Heart left ventricle (tissue), 16 donors: ENCODE measurements around the gene ZG16B. TPM values are rescaled to one million over a fixed set of nuclear protein-coding genes. Genes with fewer than 3 reads are reported as not detected.

ENCODE experiments used
- ATAC-seq, 4 donors: fragments of 200-7000 bp; cut with Tn5 transposase; one replicate each; pipeline ENCODE4 v1.9.1; 2020 to 2022; ENCODE audit warnings: moderate library complexity in 4 of 4, mild to moderate bottlenecking in 3 of 4, moderate number of reproducible peaks in 1 of 4
- DNase-seq, 5 donors: peaks; one replicate each; pipeline ENCODE4 v3.0.0-alpha.2; 2020
- H3K27ac ChIP-seq, 12 donors: fragments of 200-600 bp; sonication (generic) in 4 of 12; one replicate each; pipeline versions ENCODE4 v1.5.0 to v1.8.0; 2016 to 2022; ENCODE audit warnings: mild to moderate bottlenecking in 2 of 12
- H3K27me3 ChIP-seq, 9 donors: fragments of 200-600 bp; sonication (generic) in 2 of 9; one replicate each; pipeline versions ENCODE4 v1.5.1 to v1.8.0; 2016 to 2022; ENCODE audit warnings: mild to moderate bottlenecking in 3 of 9
- H3K36me3 ChIP-seq, 9 donors: fragments of 200-600 bp; sonication (generic) in 2 of 9; one replicate each; pipeline versions ENCODE4 v1.5.0 to v1.8.0; 2018 to 2022; ENCODE audit warnings: mild to moderate bottlenecking in 2 of 9
- H3K4me1 ChIP-seq, 12 donors: fragments of 200-600 bp; sonication (generic) in 4 of 12; one replicate each; pipeline versions ENCODE4 v1.5.0 to v1.8.0; 2016 to 2022; ENCODE audit warnings: mild to moderate bottlenecking in 3 of 12
- H3K4me3 ChIP-seq, 12 donors: fragments of 200-600 bp; sonication (generic) in 4 of 12; one replicate each; pipeline versions ENCODE4 v1.5.0 to v1.8.0; 2017 to 2022; ENCODE audit warnings: mild to moderate bottlenecking in 9 of 12, moderate library complexity in 4 of 12
- H3K9me3 ChIP-seq, 12 donors: fragments of 200-600 bp; sonication (generic) in 4 of 12; one replicate each; pipeline versions ENCODE4 v1.5.0 to v1.8.0; 2016 to 2022; ENCODE audit warnings: mild to moderate bottlenecking in 1 of 12
- CTCF ChIP-seq, 12 donors: fragments of 200-600 bp; sonication (generic) in 4 of 12; IDR thresholded peaks; one replicate each; pipeline versions ENCODE4 v1.5.0 to v1.8.0; 2018 to 2022; ENCODE audit warnings: antibody characterized with exemption in 12 of 12, mild to moderate bottlenecking in 5 of 12
- POLR2A ChIP-seq, 2 donors: fragments of 450-650 bp; IDR thresholded peaks; one replicate each; pipeline ENCODE4 v1.6.1; 2017; ENCODE audit warnings: antibody characterized with exemption in 2 of 2, mild to moderate bottlenecking in 2 of 2, moderate library complexity in 2 of 2
- WGBS, 4 donors: extraction: QIAGEN DNeasy Blood & Tissue Kit in 2 of 4; methylation state at CpG; one replicate each; pipeline versions ENCODE4 v1.1.5 to v1.1.7; 2013 to 2018; 5-methylcytosine and 5-hydroxymethylcytosine counted together
- intact Hi-C, 10 donors: fragments of 100-400 bp; cut with DNase I; formaldehyde crosslinking; loops; one replicate each; pipeline versions ENCODE4 v1.11.1 to v1.14.2; 2022
- polyA plus RNA-seq, 2 donors: library from polyadenylated mRNA; stranded (reverse); fragments of 200-250 nt; gene quantifications; one replicate each; pipeline ENCODE4 v1.2.3, GENCODE V29; 2013
- total RNA-seq, 9 donors: library from RNA; depleted of rRNA in 2 of 9; stranded (reverse); fragments of >200 nt in 2 of 9; fragmentation: NEBNext Ultra II Directional in 3 of 9; extraction: Animal tissue kit (Norgen Biotek cat#: 25700) in 3 of 9; gene quantifications; one replicate each; pipeline versions ENCODE4 v1.1.0 to v1.2.4, GENCODE V29; 2016 to 2023
- donor health status: ischemic (EF 13 %, LVEDD 7.1; RV severe dilation, severe dysfunction).
- donor health status: healthy with polysubstance abuse.
- donor health status: DM: no; HTN: yes; CAD: no.
- donor health status: DM: no; HTN: no; CAD: no.
- donor health status: ischemic (EF 25% LVEDD 6.9; RV normal size, moderate dysfunction).
- donor health status: ischemic (EF 25% LVEDD 5.7; RV mildly dilated, moderate dysfunction).
- donor health status: healthy.
- donor health status: DM: yes; HTN: yes; CAD: no.
- donor health status: ischemic (EF 35%, LVEDD 5.7; RV mildly dilated, moderate dysfunction).
- donor health status: nonischemic (EF 11% LVEDD 7.7; RV severe dilation, severe dysfunction).
- donor health status: DM: yes; HTN: yes; CAD: no.
- donor health status: PGD.
- donor health status: ischemic (EF 29% LVEDD 5.4; RV normal size, mild dysfunction).
- donor health status: nonischemic (EF 23%, LVEDD 6.1; RV moderate dilation, normal function).

The ZG16B gene
- total and polyA plus RNA-seq, 11 donors = 0.50 to 3.0 TPM; not detected in 9

GRCh38 chr16:2848933-2849725 lies 19.0 kb downstream of the ZG16B start:
- Histone ChIP-seq H3K4me3 (no peak overlapping the region), H3K9me3 (peaks cover 0 to 9% (median 0%) of the 10 kb centered on the region in 12 donors), H3K27ac (no peak overlapping the region), H3K4me1 (no peaks in the 10 kb centered on the region), H3K27me3 (peaks cover 0 to 51% (median 21%) of the 10 kb centered on the region in 9 donors), H3K36me3 (no peaks in the 10 kb centered on the region)
- intact Hi-C loops = no loop called here
- no peak for ATAC-seq
- DNase-seq = no peak
- TF ChIP-seq POLR2A (IDR thresholded peaks at IDR 0.05) (no peak), CTCF (IDR thresholded peaks at IDR 0.05) (no peak)
- 76 to 80% (median 78%) methylated on average over 16 of the region's 16 CpGs for WGBS, 4 donors

- H3K27me3 ChIP-seq = peaks cover 0 to 51% (median 22%) of the 10 kb centered on the region in 9 donors
These were observed 22.1 kb downstream of the ZG16B start for GRCh38 chr16:2852003-2852730.

GRCh38 chr16:2852731-2853507 lies 22.8 kb downstream of the ZG16B start:
- Histone ChIP-seq H3K4me1 (peaks cover 0 to 6% (median 0%) of the 10 kb centered on the region in 12 donors), H3K36me3 (no peaks in the 10 kb centered on the region), H3K4me3 (no peak overlapping the region), H3K9me3 (peaks cover 0 to 17% (median 2%) of the 10 kb centered on the region in 12 donors), H3K27me3 (peaks cover 2 to 57% (median 30%) of the 10 kb centered on the region in 9 donors), H3K27ac (no peak overlapping the region)
- DNase-seq = no peak
- TF ChIP-seq CTCF (IDR thresholded peaks at IDR 0.05) (no peak), POLR2A (IDR thresholded peaks at IDR 0.05) (no peak)
- ATAC-seq = no peak
- WGBS, 4 donors = 26 to 51% (median 44%) methylated on average over 38 to 56 of the region's 56 CpGs
- intact Hi-C loops = loop anchor here in 2 of 10 donors (10.0 kb wide), 1 partner anchor 58 kb away; the partner anchor contains the start of gene PRSS41 (in 2 of the 2)

More at GRCh38 chr16:2852003-2852730, 22.1 kb downstream of the ZG16B start:
- Histone ChIP-seq H3K4me3 (no peak overlapping the region), H3K36me3 (no peaks in the 10 kb centered on the region), H3K9me3 (peaks cover 0 to 19% (median 2%) of the 10 kb centered on the region in 12 donors), H3K4me1 (no peaks in the 10 kb centered on the region), H3K27ac (no peak overlapping the region)
- intact Hi-C loops = loop anchor here in 2 of 10 donors (10.0 kb wide), 1 partner anchor 57 kb away; the partner anchor contains the start of gene PRSS41 (in 2 of the 2)
- no peak for ATAC-seq
- 88 to 90% (median 89%) methylated on average over 13 to 16 of the region's 16 CpGs for WGBS, 4 donors
- no peak for TF ChIP-seq CTCF (IDR thresholded peaks at IDR 0.05)
- no peak for TF ChIP-seq POLR2A (IDR thresholded peaks at IDR 0.05)
- no peak for DNase-seq
